IPS-20b (cell line): Measurements from ENCODE around the gene MAP4K4.

Experiments used
- H3K27ac ChIP-seq: one replicate; pipeline ENCODE4 v1.5.1; 2013; ENCODE audit warnings: low read length
- H3K27me3 ChIP-seq: 2 replicates; pipeline ENCODE4 v1.6.1; 2013; ENCODE audit warnings: mild to moderate bottlenecking, low read length, inconsistent platforms; ENCODE audit not compliant: insufficient read depth
- H3K36me3 ChIP-seq: 2 replicates; pipeline ENCODE4 v1.6.1; 2013; ENCODE audit warnings: low read depth, mild to moderate bottlenecking, inconsistent platforms, low read length, moderate library complexity; ENCODE audit not compliant: insufficient read depth
- H3K4me1 ChIP-seq: 2 replicates; pipeline ENCODE4 v1.6.1; 2013; ENCODE audit warnings: mild to moderate bottlenecking, control low read depth, inconsistent platforms, low read length, moderate library complexity; ENCODE audit not compliant: insufficient read depth
- H3K4me3 ChIP-seq: 2 replicates; pipeline ENCODE4 v1.5.1; 2013; ENCODE audit warnings: mild to moderate bottlenecking, low read length, inconsistent platforms
- H3K9ac ChIP-seq: 2 replicates; pipeline ENCODE4 v1.6.1; 2013; ENCODE audit warnings: low read depth, mild to moderate bottlenecking, inconsistent platforms, low read length, moderate library complexity
- H3K9me3 ChIP-seq: 2 replicates; pipeline ENCODE4 v1.6.1; 2013; ENCODE audit warnings: mild to moderate bottlenecking, low read depth, low read length, inconsistent platforms; ENCODE audit not compliant: insufficient read depth

Gene MAP4K4

GRCh38 chr2:101816598-101816997 lies 119.1 kb downstream of the MAP4K4 start:
- H3K4me3 ChIP-seq: no peak overlapping the region
- H3K9ac ChIP-seq: no peak overlapping the region
- peaks cover 21% of the 10 kb centered on the region; the same call in 1 of the 2 replicates for H3K4me1 ChIP-seq
- H3K27ac ChIP-seq: no peak overlapping the region
- no peaks in the 10 kb centered on the region for H3K9me3 ChIP-seq
- H3K36me3 ChIP-seq: no peaks in the 10 kb centered on the region
- H3K27me3 ChIP-seq: no peaks in the 10 kb centered on the region

- H3K27me3 ChIP-seq: no peaks in the 10 kb centered on the region
- H3K4me1 ChIP-seq: peaks cover 21% of the 10 kb centered on the region; the same call in 1 of the 2 replicates
- no peaks in the 10 kb centered on the region for H3K36me3 ChIP-seq
- no peaks in the 10 kb centered on the region for H3K9me3 ChIP-seq
- H3K27ac ChIP-seq: no peak overlapping the region
- H3K9ac ChIP-seq: no peak overlapping the region
- no peak overlapping the region for H3K4me3 ChIP-seq
These were observed 120.0 kb downstream of the MAP4K4 start for GRCh38 chr2:101817481-101817880.

GRCh38 chr2:101818531-101819451 lies 121.3 kb downstream of the MAP4K4 start:
- H3K4me1 ChIP-seq: peaks cover 29% of the 10 kb centered on the region; the same call in 1 of the 2 replicates
- H3K9me3 ChIP-seq: no peaks in the 10 kb centered on the region
- no peaks in the 10 kb centered on the region for H3K36me3 ChIP-seq
- H3K9ac ChIP-seq: no peak overlapping the region
- H3K4me3 ChIP-seq: peak overlapping the region; percentile 4; the same call in 1 of the 2 replicates
- no peaks in the 10 kb centered on the region for H3K27me3 ChIP-seq
- peak overlapping the region; percentile 3 for H3K27ac ChIP-seq

GRCh38 chr2:101820519-101820918 lies 123.0 kb downstream of the MAP4K4 start:
- Histone ChIP-seq H3K27ac (no peak overlapping the region), H3K4me3 (no peak overlapping the region), H3K36me3 (peaks cover 9% of the 10 kb centered on the region; the same call in 1 of the 2 replicates), H3K9me3 (no peaks in the 10 kb centered on the region), H3K4me1 (peaks cover 30% of the 10 kb centered on the region; the same call in 1 of the 2 replicates), H3K9ac (no peak overlapping the region), H3K27me3 (no peaks in the 10 kb centered on the region)

GRCh38 chr2:101821059-101821805 lies 123.7 kb downstream of the MAP4K4 start:
- Histone ChIP-seq H3K4me3 (no peak overlapping the region), H3K27ac (no peak overlapping the region), H3K4me1 (peaks cover 30% of the 10 kb centered on the region; the same call in 1 of the 2 replicates)

GRCh38 chr2:101821828-101822458 lies 124.4 kb downstream of the MAP4K4 start:
- Histone ChIP-seq H3K27ac (no peak overlapping the region), H3K36me3 (peaks cover 22% of the 10 kb centered on the region), H3K4me3 (no peak overlapping the region), H3K4me1 (peaks cover 30% of the 10 kb centered on the region), H3K27me3 (no peaks in the 10 kb centered on the region), H3K9me3 (no peaks in the 10 kb centered on the region), H3K9ac (no peak overlapping the region)

More at GRCh38 chr2:101821059-101821805, 123.7 kb downstream of the MAP4K4 start:
- Histone ChIP-seq H3K27me3 (no peaks in the 10 kb centered on the region), H3K9ac (no peak overlapping the region), H3K36me3 (peaks cover 15% of the 10 kb centered on the region), H3K9me3 (no peaks in the 10 kb centered on the region)

GRCh38 chr2:101823347-101823791 lies 125.9 kb downstream of the MAP4K4 start:
- H3K4me3 ChIP-seq: no peak overlapping the region
- no peaks in the 10 kb centered on the region for H3K9me3 ChIP-seq
- H3K4me1 ChIP-seq: peaks cover 17% of the 10 kb centered on the region
- no peaks in the 10 kb centered on the region for H3K27me3 ChIP-seq
- no peak overlapping the region for H3K27ac ChIP-seq
- peaks cover 35% of the 10 kb centered on the region for H3K36me3 ChIP-seq
- no peak overlapping the region for H3K9ac ChIP-seq

- Histone ChIP-seq H3K4me3 (no peak overlapping the region), H3K9ac (no peak overlapping the region), H3K4me1 (peaks cover 12% of the 10 kb centered on the region), H3K9me3 (no peaks in the 10 kb centered on the region), H3K36me3 (peaks cover 40% of the 10 kb centered on the region), H3K27me3 (no peaks in the 10 kb centered on the region), H3K27ac (no peak overlapping the region)
These were observed 126.4 kb downstream of the MAP4K4 start for GRCh38 chr2:101823859-101824258.

GRCh38 chr2:101826716-101827115 lies 129.2 kb downstream of the MAP4K4 start:
- no peak overlapping the region for H3K27ac ChIP-seq
- peaks cover 68% of the 10 kb centered on the region for H3K36me3 ChIP-seq
- no peak overlapping the region for H3K9ac ChIP-seq
- H3K9me3 ChIP-seq: no peaks in the 10 kb centered on the region
- H3K4me1 ChIP-seq: peaks cover 9% of the 10 kb centered on the region
- H3K27me3 ChIP-seq: no peaks in the 10 kb centered on the region
- H3K4me3 ChIP-seq: no peak overlapping the region

GRCh38 chr2:101827246-101827645 lies 129.7 kb downstream of the MAP4K4 start:
- H3K4me1 ChIP-seq: peaks cover 9% of the 10 kb centered on the region

GRCh38 chr2:101828257-101828656 lies 130.8 kb downstream of the MAP4K4 start:
- Histone ChIP-seq H3K27me3 (no peaks in the 10 kb centered on the region), H3K9me3 (no peaks in the 10 kb centered on the region), H3K4me3 (no peak overlapping the region), H3K9ac (no peak overlapping the region), H3K4me1 (peaks cover 8% of the 10 kb centered on the region), H3K27ac (no peak overlapping the region), H3K36me3 (peaks cover 82% of the 10 kb centered on the region)

More at GRCh38 chr2:101827246-101827645, 129.7 kb downstream of the MAP4K4 start:
- Histone ChIP-seq H3K27me3 (no peaks in the 10 kb centered on the region), H3K9me3 (no peaks in the 10 kb centered on the region), H3K4me3 (no peak overlapping the region), H3K36me3 (peaks cover 73% of the 10 kb centered on the region), H3K27ac (no peak overlapping the region), H3K9ac (no peak overlapping the region)
